Measurements from ENCODE around the gene FOXJ1.

Gene FOXJ1

DNA sequence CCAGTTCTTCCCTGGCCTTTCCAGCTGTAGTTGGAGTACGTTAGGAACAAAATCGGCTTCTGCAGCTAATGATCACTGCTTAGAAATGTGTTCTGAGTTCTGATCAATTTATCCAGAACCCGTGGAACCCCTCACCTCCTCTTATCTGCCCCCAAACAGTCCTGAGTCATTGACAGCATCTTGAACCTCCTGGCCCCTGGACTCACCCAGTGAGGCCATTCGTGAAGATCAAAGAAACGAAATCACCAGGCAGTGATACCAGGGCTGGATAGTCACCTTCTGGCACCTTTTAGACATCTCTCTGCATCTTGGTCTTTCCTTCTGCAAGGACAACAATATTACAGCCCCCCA lies 20.4 kb downstream of the FOXJ1 start:
- TF ChIP-seq, protein P1, sequence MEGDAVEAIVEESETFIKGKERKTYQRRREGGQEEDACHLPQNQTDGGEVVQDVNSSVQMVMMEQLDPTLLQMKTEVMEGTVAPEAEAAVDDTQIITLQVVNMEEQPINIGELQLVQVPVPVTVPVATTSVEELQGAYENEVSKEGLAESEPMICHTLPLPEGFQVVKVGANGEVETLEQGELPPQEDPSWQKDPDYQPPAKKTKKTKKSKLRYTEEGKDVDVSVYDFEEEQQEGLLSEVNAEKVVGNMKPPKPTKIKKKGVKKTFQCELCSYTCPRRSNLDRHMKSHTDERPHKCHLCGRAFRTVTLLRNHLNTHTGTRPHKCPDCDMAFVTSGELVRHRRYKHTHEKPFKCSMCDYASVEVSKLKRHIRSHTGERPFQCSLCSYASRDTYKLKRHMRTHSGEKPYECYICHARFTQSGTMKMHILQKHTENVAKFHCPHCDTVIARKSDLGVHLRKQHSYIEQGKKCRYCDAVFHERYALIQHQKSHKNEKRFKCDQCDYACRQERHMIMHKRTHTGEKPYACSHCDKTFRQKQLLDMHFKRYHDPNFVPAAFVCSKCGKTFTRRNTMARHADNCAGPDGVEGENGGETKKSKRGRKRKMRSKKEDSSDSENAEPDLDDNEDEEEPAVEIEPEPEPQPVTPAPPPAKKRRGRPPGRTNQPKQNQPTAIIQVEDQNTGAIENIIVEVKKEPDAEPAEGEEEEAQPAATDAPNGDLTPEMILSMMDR (IDR thresholded peaks at IDR 0.05; ENCODE audit: extremely low read depth, missing control alignments), result no peak
- DNase-seq (ENCODE audit: low spot score), result no peak

DNA sequence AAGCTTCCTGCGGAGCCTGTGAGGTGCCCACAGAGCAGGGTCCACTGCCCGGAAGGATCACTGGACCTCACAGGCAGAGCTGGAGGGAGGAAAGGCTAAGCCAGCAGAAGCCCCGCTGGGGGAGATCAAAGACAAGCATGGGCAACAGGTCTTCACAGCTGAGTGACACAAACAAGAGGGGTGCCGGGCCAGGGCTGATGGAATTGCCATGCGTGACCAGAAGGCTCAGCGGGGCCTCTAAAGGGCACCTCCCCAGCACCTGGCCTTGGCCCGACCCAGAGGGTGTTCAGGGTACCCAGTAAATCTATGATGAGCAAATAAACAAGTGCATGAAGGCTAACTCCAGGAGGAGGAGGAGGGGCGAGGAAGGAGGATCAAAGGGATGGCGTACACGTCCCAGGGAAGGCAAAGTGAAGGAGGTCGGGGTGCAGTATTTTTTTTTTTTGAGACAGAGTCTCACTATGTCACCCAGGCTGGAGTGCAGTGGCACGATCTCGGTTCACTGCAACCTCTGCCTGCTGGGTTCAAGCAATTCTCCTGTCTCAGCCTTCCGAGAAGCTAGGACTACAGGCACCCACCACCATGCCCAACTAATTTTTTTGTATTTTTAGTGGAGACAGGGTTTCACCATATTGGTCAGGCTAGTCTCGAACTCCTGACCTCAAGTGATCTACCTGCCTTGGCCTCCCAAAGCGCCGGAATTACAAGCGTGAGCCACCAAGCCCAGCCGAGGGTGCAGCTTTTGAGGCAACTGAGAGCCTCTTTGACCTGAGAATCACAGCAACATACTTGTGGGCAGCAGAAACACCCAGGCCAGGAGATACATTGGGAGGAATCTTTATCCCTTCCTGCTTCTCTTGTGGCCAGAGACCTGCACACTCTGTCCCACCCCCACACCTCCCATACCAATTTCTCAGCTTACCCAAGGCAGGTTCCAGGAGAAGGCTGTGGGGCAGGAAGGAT lies 21.4 kb downstream of the FOXJ1 start:
- TF ChIP-seq, protein P1 (IDR thresholded peaks at IDR 0.05; ENCODE audit: extremely low read depth, missing control alignments), result no peak
- no peak for DNase-seq (ENCODE audit: low spot score)

DNA sequence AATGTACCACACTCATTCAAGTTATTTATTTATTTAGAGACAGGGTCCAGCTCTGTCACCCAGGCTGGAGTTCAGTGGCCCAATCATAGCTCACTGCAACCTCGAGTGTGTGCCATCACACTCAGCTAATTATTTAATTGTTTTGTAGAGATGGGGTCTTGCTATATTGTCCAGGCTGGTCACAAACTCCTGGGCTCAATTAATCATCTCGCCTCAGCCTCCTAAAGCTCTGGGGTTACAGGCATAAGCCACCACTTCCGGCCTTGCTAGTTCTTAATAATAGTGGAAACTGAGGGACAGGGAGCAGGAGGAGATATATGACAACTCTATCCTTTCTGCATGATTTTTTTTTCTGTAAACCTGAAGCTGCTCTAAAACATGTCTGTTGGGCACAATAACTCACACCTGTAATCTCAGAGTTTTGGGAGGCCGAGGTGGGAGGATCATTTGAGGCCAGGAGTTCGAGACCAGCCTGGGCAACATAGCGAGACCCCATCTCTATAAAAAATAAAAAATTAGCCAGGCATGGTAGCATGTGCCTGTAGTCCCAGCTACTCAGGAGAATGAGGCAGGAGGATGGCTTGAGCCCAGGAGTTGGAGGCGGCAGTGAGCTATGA lies 25.8 kb downstream of the FOXJ1 start:
- DNase-seq (ENCODE audit: low spot score), result no peak

DNA sequence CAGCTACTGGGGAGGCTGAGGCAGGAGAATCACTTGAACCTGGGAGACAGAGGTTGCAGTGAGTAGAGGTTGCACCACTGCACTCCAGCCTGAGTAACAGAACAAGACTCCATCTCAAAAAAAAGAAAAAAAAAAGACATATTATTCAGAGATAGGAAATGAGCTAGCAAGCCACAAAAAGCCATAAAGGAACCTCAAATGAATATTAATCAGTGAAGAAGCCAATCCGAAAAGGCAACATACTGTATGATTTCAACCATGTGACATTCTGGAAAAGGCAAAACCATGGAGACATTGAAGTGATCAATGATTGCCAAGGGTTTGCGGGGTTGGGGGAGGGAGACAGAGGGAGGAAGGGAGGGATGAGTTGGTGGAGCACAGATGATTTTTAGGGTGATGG lies 29.1 kb downstream of the FOXJ1 start:
- DNase-seq (ENCODE audit: low spot score), result no peak
- TF ChIP-seq, protein P1 (IDR thresholded peaks at IDR 0.05; ENCODE audit: extremely low read depth, missing control alignments), result no peak

More for the DNA sequence above, 25.8 kb downstream of the FOXJ1 start:
- TF ChIP-seq, protein P1 (IDR thresholded peaks at IDR 0.05; ENCODE audit: extremely low read depth, missing control alignments), result no peak

DNA sequence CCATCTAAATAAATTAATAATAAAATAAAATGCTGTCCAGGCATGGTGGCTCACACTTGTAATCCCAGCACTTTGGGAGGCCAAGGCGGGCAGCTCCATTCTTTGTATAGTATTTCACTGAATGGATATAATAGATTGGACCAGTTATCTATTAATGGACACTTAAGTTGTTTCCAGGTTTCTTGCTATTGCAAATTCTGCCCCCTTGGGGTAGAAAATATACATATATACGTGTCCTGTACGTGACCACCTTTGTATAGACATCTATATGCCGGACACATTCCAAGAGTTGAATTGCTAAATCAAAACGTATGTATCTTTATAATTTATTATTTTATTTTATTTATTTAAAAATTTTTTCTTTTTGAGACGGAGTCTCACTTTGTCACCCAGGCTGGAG lies 33.5 kb downstream of the FOXJ1 start:
- DNase-seq (ENCODE audit: low spot score), result no peak
- TF ChIP-seq, protein P1 (IDR thresholded peaks at IDR 0.05; ENCODE audit: extremely low read depth, missing control alignments), result no peak

DNA sequence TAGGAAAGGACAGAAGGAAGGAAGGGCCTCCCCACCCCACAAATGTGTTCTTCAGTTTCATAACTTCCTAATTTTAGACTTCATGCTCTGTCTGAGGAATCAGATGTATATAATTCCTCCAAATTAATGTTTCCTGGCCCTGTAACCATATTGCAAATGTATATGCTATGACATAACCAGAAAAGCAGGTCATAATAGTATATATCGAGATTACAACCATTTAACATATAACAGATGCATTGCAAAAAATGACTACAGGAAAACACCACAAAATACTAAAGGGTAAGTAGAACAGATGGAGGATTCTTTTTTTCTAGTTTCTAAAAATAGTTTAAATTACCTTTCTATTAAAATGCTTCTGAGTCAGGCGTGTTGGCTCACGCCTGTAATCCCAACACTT lies 34.3 kb downstream of the FOXJ1 start:
- DNase-seq (ENCODE audit: low spot score), result no peak
- TF ChIP-seq, protein P1 (IDR thresholded peaks at IDR 0.05; ENCODE audit: extremely low read depth, missing control alignments), result no peak

DNA sequence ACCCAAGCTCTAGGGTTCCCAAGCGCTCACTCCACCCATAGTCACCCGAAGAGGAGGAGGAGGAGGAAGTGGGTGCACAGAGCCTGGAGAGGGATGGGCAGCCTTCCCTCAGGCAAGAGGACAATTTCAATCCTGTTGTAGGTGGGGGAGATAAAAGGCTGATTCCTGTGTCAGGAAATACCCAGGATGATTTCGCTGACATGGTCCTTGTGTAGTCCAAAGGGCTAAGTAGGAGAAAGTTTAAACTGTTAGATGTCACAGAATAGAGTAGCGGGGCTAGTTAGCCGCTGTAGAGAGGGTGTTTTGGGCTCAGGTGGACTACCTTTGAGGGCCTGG lies 36.2 kb downstream of the FOXJ1 start:
- no peak for DNase-seq (ENCODE audit: low spot score)
- TF ChIP-seq, protein P1 (IDR thresholded peaks at IDR 0.05; ENCODE audit: extremely low read depth, missing control alignments), result no peak
